Smooth muscle cell (in vitro differentiated cells): ENCODE data around the gene GOSR1. TPM values are rescaled to one million over a fixed set of nuclear protein-coding genes. Genes with fewer than 3 reads are reported as not detected.
"Not testable (repeated sequence)": the region's sequence is repeated elsewhere in the genome, so short reads cannot be mapped to it uniquely, and the experiment has no call there.

Source experiments
- DNase-seq: peaks from one replicate; lab custom pipeline; 2025; ENCODE audit not compliant: unreplicated experiment; lab: John Stamatoyannopoulos, UW
- H2AFZ ChIP-seq: fragments of 200-600 bp; sonication (generic); 2 replicates; pipeline ENCODE4 v1.6.0; 2016; ENCODE audit warnings: antibody characterized with exemption, low read depth, mild to moderate bottlenecking
- H3F3A ChIP-seq: fragments of 200-600 bp; sonication (generic); 2 replicates; pipeline ENCODE4 v1.6.0; 2017; ENCODE audit warnings: antibody characterized with exemption, low read depth
- H3K27ac ChIP-seq: fragments of 200-600 bp; sonication (generic); 2 replicates; pipeline ENCODE4 v1.5.1; 2016; ENCODE audit warnings: low read depth, mild to moderate bottlenecking
- H3K27me3 ChIP-seq: fragments of 200-600 bp; sonication (generic); 2 replicates; pipeline ENCODE4 v1.6.1; 2016; ENCODE audit warnings: low read depth, mild to moderate bottlenecking
- H3K36me3 ChIP-seq: fragments of 200-600 bp; sonication (generic); 2 replicates; pipeline ENCODE4 v1.5.1; 2016; ENCODE audit warnings: low read depth
- H3K4me1 ChIP-seq: fragments of 200-600 bp; sonication (generic); 2 replicates; pipeline ENCODE4 v1.5.1; 2016; ENCODE audit warnings: low read depth
- H3K4me2 ChIP-seq: fragments of 200-600 bp; sonication (generic); 2 replicates; pipeline ENCODE4 v1.6.0; 2016; ENCODE audit warnings: mild to moderate bottlenecking
- H3K4me3 ChIP-seq: fragments of 200-600 bp; sonication (generic); 2 replicates; pipeline ENCODE4 v1.5.1; 2016; ENCODE audit warnings: mild to moderate bottlenecking
- H3K79me2 ChIP-seq: fragments of 200-600 bp; sonication (generic); 2 replicates; pipeline ENCODE4 v1.6.0; 2016; ENCODE audit warnings: low read depth, mild to moderate bottlenecking
- H3K9ac ChIP-seq: fragments of 200-600 bp; sonication (generic); 2 replicates; pipeline ENCODE4 v1.6.0; 2016; ENCODE audit warnings: low read depth
- H3K9me3 ChIP-seq: fragments of 200-600 bp; sonication (generic); replicated peaks from 2 replicates; pipeline ENCODE4 v1.5.1; 2016; ENCODE audit warnings: low read depth
- H4K20me1 ChIP-seq: fragments of 200-600 bp; sonication (generic); 2 replicates; pipeline ENCODE4 v1.6.0; 2016; ENCODE audit warnings: low read depth
- CTCF ChIP-seq: fragments of 200-600 bp; sonication (generic); IDR thresholded peaks from 2 replicates; pipeline ENCODE4 v1.5.1; 2017; ENCODE audit warnings: borderline replicate concordance, mild to moderate bottlenecking, antibody characterized with exemption; ENCODE audit not compliant: insufficient read depth, poor library complexity, severe bottlenecking
- WGBS: methylation state at CpG from one replicate; pipeline ENCODE4 v1.1.7; 2016; ENCODE audit warnings: low lambda C conversion rate; 5-methylcytosine and 5-hydroxymethylcytosine counted together
- polyA plus RNA-seq: library from polyadenylated mRNA; unstranded; fragments of >200 nt; fragmentation: Nextera tagmentation; extraction: Ambion mirVana; gene quantifications from 2 replicates; pipeline ENCODE4 v1.2.1, GENCODE V29; 2016
- total RNA-seq: library from RNA; depleted of rRNA; stranded (reverse); fragments of >200 nt; gene quantifications from 2 replicates; pipeline ENCODE4 v1.2.3, GENCODE V29; 2014

Gene GOSR1
- total and polyA plus RNA-seq, 2 experiments from 2014 or later: 48.3 to 81.0 TPM

- no peaks in the 10 kb centered on the region for H3K9me3 ChIP-seq
- DNase-seq: no peak
- no peaks in the 10 kb centered on the region for H3K79me2 ChIP-seq
- H3K4me3 ChIP-seq: no peak overlapping the region
- H2AFZ ChIP-seq: no peak overlapping the region
- no peaks in the 10 kb centered on the region for H3K27me3 ChIP-seq
- no peak overlapping the region for H3K27ac ChIP-seq
- no peak overlapping the region for H3K4me2 ChIP-seq
- H3K4me1 ChIP-seq: no peaks in the 10 kb centered on the region
- H4K20me1 ChIP-seq: no peaks in the 10 kb centered on the region
- TF ChIP-seq CTCF: no peak
- H3F3A ChIP-seq: no peaks in the 10 kb centered on the region
- no peaks in the 10 kb centered on the region for H3K36me3 ChIP-seq
- 93% methylated on average over 10 of the region's 10 CpGs for WGBS
- H3K9ac ChIP-seq: no peak overlapping the region
Measured at GRCh38 chr17:30552994-30553566, 75.9 kb downstream of the GOSR1 start.

- not testable (repeated sequence) for H3K4me1 ChIP-seq, H3F3A ChIP-seq, H3K27ac ChIP-seq, H3K4me2 ChIP-seq, H3K27me3 ChIP-seq, H3K4me3 ChIP-seq, H3K9ac ChIP-seq, H3K9me3 ChIP-seq, H3K79me2 ChIP-seq, DNase-seq, H4K20me1 ChIP-seq, H2AFZ ChIP-seq, H3K36me3 ChIP-seq
- 89% methylated on average over 4 of the region's 4 CpGs for WGBS
Measured at GRCh38 chr17:30553823-30554440, 76.7 kb downstream of the GOSR1 start.

GRCh38 chr17:30554839-30555751, 77.9 kb downstream of the GOSR1 start:
- 82% methylated on average over 18 of the region's 20 CpGs for WGBS
- H3K4me2 ChIP-seq: no peak overlapping the region
- H3K4me1 ChIP-seq: no peaks in the 10 kb centered on the region
- no peak for DNase-seq
- H3F3A ChIP-seq: no peaks in the 10 kb centered on the region
- TF ChIP-seq CTCF: no peak
- no peaks in the 10 kb centered on the region for H4K20me1 ChIP-seq
- no peak overlapping the region for H3K9ac ChIP-seq
- H3K4me3 ChIP-seq: no peak overlapping the region
- no peak overlapping the region for H3K27ac ChIP-seq
- H3K9me3 ChIP-seq: no peaks in the 10 kb centered on the region
- no peak overlapping the region for H2AFZ ChIP-seq
- no peaks in the 10 kb centered on the region for H3K36me3 ChIP-seq
- no peaks in the 10 kb centered on the region for H3K79me2 ChIP-seq
- H3K27me3 ChIP-seq: no peaks in the 10 kb centered on the region

- H3K9ac ChIP-seq: no peak overlapping the region
- no peak overlapping the region for H3K4me3 ChIP-seq
- no peaks in the 10 kb centered on the region for H3K9me3 ChIP-seq
- no peaks in the 10 kb centered on the region for H3K4me1 ChIP-seq
- no peaks in the 10 kb centered on the region for H3K79me2 ChIP-seq
- H3K4me2 ChIP-seq: no peak overlapping the region
- H3F3A ChIP-seq: no peaks in the 10 kb centered on the region
- H3K36me3 ChIP-seq: no peaks in the 10 kb centered on the region
- no peak overlapping the region for H3K27ac ChIP-seq
- no peak for DNase-seq
- H3K27me3 ChIP-seq: no peaks in the 10 kb centered on the region
- H4K20me1 ChIP-seq: no peaks in the 10 kb centered on the region
- no peak for TF ChIP-seq CTCF
- H2AFZ ChIP-seq: no peak overlapping the region
- WGBS: 91% methylated on average over 5 of the region's 5 CpGs
Measured at GRCh38 chr17:30555942-30556341, 78.7 kb downstream of the GOSR1 start.
